Measurements from ENCODE around the gene AIFM3.

GRCh38 chr22:20922141-20922751 is 44.8 kb upstream of the AIFM3 start:
- TF ChIP-seq CTCF (IDR thresholded peaks at IDR 0.05 in 8 of 11, conservative IDR thresholded peaks at IDR 0.05 in 3 of 11) = no peak
- TF ChIP-seq POLR2A (IDR thresholded peaks at IDR 0.05) = no peak
- TF ChIP-seq POLR2AphosphoS5 (IDR thresholded peaks at IDR 0.05) = no peak

Measured in spleen (tissue), 7 donors.